WTC11 (cell line): ENCODE results near the gene SPZ1. TPM values are rescaled to one million over a fixed set of nuclear protein-coding genes. Genes with fewer than 3 reads are reported as not detected.

Source experiments
- ATAC-seq: fragments of 200-7000 bp; cut with Tn5 transposase; 2 replicates; pipeline ENCODE4 v1.10.0; 2021; ENCODE audit warnings: mild to moderate bottlenecking, moderate library complexity
- CTCF ChIA-PET: fragments of 300-600 bp; sonication (Branson Sonifier 250); formaldehyde crosslinking; loops from one replicate; lab custom pipeline; 2021; ENCODE audit warnings: antibody characterized with exemption; lab: Charles Lee
- POLR2A ChIA-PET: fragments of 350-600 bp; sonication (Branson Sonifier 250); formaldehyde crosslinking; loops from one replicate; lab custom pipeline; 2021; ENCODE audit warnings: antibody characterized with exemption; lab: Charles Lee
- DNase-seq: peaks from one replicate; pipeline ENCODE4 v3.0.0; 2021; ENCODE audit warnings: low spot score
- H3K27ac Mint-ChIP-seq: 2 replicates; pipeline ENCODE4 v1.8.0; 2021; ENCODE audit warnings: mixed read lengths
- H3K27me3 Mint-ChIP-seq: 2 replicates; pipeline ENCODE4 v1.8.0; 2021; ENCODE audit warnings: low read depth, mild to moderate bottlenecking, moderate library complexity, mixed read lengths
- H3K36me3 Mint-ChIP-seq: 2 replicates; pipeline ENCODE4 v1.8.0; 2021; ENCODE audit warnings: mixed read lengths
- H3K4me1 Mint-ChIP-seq: 2 replicates; pipeline ENCODE4 v1.8.0; 2022; ENCODE audit warnings: mixed read lengths
- H3K4me3 Mint-ChIP-seq: 2 replicates; pipeline ENCODE4 v1.8.0; 2021; ENCODE audit warnings: mild to moderate bottlenecking, moderate library complexity, mixed read lengths
- H3K9me3 Mint-ChIP-seq: 2 replicates; pipeline ENCODE4 v1.8.0; 2021; ENCODE audit warnings: mixed read lengths
- CREB1 ChIP-seq: sonication (generic); formaldehyde crosslinking; IDR thresholded peaks from 2 replicates; pipeline ENCODE4 v1.8.0; 2023; ENCODE audit warnings: mild to moderate bottlenecking, missing genetic modification reagents
- GABPB1 ChIP-seq: sonication (generic); formaldehyde crosslinking; IDR thresholded peaks from 2 replicates; pipeline ENCODE4 v1.8.1; 2023; ENCODE audit warnings: mild to moderate bottlenecking, missing genetic modification reagents
- HMGA2 ChIP-seq: fragments of 250-450 bp; sonication (Bioruptor Pico); IDR thresholded peaks from 2 replicates; pipeline ENCODE4 v1.4.0; 2021; ENCODE audit warnings: mild to moderate bottlenecking, moderate library complexity
- SOX15 ChIP-seq: fragments of 250-450 bp; sonication (Bioruptor Pico); IDR thresholded peaks from 2 replicates; pipeline ENCODE4 v1.9.0; 2021; ENCODE audit warnings: mild to moderate bottlenecking
- ZNF219 ChIP-seq: sonication (generic); formaldehyde crosslinking; IDR thresholded peaks from 2 replicates; pipeline ENCODE4 v1.8.0; 2023; ENCODE audit warnings: missing genetic modification reagents, mild to moderate bottlenecking, borderline replicate concordance
- total RNA-seq: library from RNA; stranded (reverse); gene quantifications from 3 replicates; pipeline ENCODE4 v1.2.3, GENCODE V29; 2021
- TF ChIP-seq, protein P1 (sequence below): sonication (generic); formaldehyde crosslinking; IDR thresholded peaks from 2 replicates; pipeline ENCODE4 v1.8.1; 2023; ENCODE audit warnings: mild to moderate bottlenecking, missing genetic modification reagents, borderline replicate concordance
- TF ChIP-seq, protein P2 (sequence below): sonication (generic); formaldehyde crosslinking; IDR thresholded peaks from 2 replicates; pipeline ENCODE4 v1.8.0; 2022; ENCODE audit warnings: mild to moderate bottlenecking, missing genetic modification reagents
- TF ChIP-seq, protein P3 (sequence below): sonication (generic); formaldehyde crosslinking; IDR thresholded peaks from 2 replicates; pipeline ENCODE4 v1.8.1; 2022; ENCODE audit warnings: mild to moderate bottlenecking, missing genetic modification reagents, moderate library complexity, borderline replicate concordance
- TF ChIP-seq, protein P4 (sequence below): sonication (generic); formaldehyde crosslinking; IDR thresholded peaks from 2 replicates; pipeline ENCODE4 v1.8.1; 2023; ENCODE audit warnings: mild to moderate bottlenecking, missing genetic modification reagents, moderate library complexity

SPZ1 gene
- total RNA-seq, 1 experiment from 2014 or later, result not detected

DNA sequence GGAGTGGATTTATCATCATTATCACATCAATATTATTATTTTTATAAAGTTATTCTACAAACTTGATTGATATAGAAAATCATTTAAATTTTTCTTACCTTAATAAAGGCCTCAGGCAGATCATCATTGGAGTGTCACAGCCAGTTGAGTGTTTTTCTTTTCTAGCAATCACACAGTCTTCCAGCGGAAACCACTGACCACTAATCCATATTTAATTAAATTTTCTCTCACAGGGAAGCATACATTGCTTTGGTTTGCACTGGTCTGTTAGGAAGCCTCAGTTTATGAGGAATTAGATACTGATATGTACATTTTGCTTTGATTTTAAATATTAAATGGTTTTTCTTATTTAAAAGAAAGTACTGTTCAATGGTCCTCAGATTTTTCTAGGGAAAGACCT lies 6.7 kb downstream of the SPZ1 start (continued):
- TF ChIP-seq, protein P1, sequence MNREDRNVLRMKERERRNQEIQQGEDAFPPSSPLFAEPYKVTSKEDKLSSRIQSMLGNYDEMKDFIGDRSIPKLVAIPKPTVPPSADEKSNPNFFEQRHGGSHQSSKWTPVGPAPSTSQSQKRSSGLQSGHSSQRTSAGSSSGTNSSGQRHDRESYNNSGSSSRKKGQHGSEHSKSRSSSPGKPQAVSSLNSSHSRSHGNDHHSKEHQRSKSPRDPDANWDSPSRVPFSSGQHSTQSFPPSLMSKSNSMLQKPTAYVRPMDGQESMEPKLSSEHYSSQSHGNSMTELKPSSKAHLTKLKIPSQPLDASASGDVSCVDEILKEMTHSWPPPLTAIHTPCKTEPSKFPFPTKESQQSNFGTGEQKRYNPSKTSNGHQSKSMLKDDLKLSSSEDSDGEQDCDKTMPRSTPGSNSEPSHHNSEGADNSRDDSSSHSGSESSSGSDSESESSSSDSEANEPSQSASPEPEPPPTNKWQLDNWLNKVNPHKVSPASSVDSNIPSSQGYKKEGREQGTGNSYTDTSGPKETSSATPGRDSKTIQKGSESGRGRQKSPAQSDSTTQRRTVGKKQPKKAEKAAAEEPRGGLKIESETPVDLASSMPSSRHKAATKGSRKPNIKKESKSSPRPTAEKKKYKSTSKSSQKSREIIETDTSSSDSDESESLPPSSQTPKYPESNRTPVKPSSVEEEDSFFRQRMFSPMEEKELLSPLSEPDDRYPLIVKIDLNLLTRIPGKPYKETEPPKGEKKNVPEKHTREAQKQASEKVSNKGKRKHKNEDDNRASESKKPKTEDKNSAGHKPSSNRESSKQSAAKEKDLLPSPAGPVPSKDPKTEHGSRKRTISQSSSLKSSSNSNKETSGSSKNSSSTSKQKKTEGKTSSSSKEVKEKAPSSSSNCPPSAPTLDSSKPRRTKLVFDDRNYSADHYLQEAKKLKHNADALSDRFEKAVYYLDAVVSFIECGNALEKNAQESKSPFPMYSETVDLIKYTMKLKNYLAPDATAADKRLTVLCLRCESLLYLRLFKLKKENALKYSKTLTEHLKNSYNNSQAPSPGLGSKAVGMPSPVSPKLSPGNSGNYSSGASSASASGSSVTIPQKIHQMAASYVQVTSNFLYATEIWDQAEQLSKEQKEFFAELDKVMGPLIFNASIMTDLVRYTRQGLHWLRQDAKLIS (CRISPR knock-in tag), result no peak
- TF ChIP-seq, protein P2, sequence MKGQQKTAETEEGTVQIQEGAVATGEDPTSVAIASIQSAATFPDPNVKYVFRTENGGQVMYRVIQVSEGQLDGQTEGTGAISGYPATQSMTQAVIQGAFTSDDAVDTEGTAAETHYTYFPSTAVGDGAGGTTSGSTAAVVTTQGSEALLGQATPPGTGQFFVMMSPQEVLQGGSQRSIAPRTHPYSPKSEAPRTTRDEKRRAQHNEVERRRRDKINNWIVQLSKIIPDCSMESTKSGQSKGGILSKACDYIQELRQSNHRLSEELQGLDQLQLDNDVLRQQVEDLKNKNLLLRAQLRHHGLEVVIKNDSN (CRISPR knock-in tag), result no peak
- TF ChIP-seq, protein P3, sequence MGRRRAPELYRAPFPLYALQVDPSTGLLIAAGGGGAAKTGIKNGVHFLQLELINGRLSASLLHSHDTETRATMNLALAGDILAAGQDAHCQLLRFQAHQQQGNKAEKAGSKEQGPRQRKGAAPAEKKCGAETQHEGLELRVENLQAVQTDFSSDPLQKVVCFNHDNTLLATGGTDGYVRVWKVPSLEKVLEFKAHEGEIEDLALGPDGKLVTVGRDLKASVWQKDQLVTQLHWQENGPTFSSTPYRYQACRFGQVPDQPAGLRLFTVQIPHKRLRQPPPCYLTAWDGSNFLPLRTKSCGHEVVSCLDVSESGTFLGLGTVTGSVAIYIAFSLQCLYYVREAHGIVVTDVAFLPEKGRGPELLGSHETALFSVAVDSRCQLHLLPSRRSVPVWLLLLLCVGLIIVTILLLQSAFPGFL (CRISPR knock-in tag), result no peak

DNA sequence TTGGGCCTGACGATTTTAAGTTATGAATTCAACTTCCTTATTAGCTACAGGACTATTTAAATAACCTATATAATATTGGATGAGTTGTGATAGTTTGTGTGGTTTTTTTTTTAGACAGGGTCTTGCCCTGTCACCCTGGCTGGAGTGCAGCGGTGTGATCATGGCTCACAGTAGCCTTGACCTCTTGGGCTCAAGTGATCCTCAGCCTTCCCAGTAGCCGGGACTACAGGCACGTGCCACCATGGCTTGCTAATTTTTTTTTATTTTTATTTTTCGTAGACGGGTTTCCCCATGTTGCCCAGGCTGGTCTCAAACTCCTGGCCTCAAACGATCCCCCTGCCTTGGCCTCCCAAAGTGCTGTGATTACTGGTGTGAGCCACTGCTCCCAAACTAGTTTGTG lies 17.6 kb downstream of the SPZ1 start:
- POLR2A ChIA-PET, result no interaction called here
- no peak for ATAC-seq

DNA sequence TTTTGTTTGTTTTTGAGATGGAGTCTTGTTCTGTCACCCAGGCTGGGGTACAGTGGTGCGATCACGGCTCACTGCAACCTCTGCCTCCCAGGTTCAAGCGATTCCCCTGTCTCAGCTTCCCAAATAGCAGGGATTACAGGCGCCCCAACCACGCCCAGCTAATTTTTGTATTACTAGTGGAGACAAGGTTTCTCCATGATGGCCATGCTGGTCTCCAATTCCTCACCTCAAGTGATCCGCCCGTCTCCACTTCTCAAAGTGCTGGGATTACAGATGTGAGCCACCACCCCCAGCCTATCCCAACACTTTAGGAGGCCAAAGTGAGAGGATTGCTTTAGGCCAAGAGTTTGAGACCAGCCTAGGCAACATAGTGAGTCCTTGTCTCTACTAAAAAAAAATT lies 19.3 kb downstream of the SPZ1 start:
- CTCF ChIA-PET, result no interaction called here

More for the DNA sequence above, 17.6 kb downstream of the SPZ1 start:
- no peak for TF ChIP-seq SOX15 (CRISPR knock-in tag)
- no peak for DNase-seq
- H3K4me1 Mint-ChIP-seq, result no peaks in the 10 kb centered on the region
- no peak overlapping the region for H3K27ac Mint-ChIP-seq
- H3K9me3 Mint-ChIP-seq, result no peaks in the 10 kb centered on the region
- CTCF ChIA-PET, result no interaction called here
- H3K27me3 Mint-ChIP-seq, result no peaks in the 10 kb centered on the region
- H3K36me3 Mint-ChIP-seq, result no peaks in the 10 kb centered on the region
- H3K4me3 Mint-ChIP-seq, result no peak overlapping the region

More for the DNA sequence above, 19.3 kb downstream of the SPZ1 start:
- no peak for TF ChIP-seq ZNF219
- no peak for TF ChIP-seq CREB1 (CRISPR knock-in tag)
- TF ChIP-seq, protein P1 (CRISPR knock-in tag), result no peak
- TF ChIP-seq GABPB1 (CRISPR knock-in tag), result no peak
- TF ChIP-seq, protein P4, sequence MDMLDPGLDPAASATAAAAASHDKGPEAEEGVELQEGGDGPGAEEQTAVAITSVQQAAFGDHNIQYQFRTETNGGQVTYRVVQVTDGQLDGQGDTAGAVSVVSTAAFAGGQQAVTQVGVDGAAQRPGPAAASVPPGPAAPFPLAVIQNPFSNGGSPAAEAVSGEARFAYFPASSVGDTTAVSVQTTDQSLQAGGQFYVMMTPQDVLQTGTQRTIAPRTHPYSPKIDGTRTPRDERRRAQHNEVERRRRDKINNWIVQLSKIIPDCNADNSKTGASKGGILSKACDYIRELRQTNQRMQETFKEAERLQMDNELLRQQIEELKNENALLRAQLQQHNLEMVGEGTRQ (CRISPR knock-in tag), result no peak
- TF ChIP-seq HMGA2 (CRISPR knock-in tag), result no peak
- H3K36me3 Mint-ChIP-seq, result no peaks in the 10 kb centered on the region
- no peaks in the 10 kb centered on the region for H3K27me3 Mint-ChIP-seq
- POLR2A ChIA-PET, result no interaction called here
- DNase-seq, result no peak
- H3K4me3 Mint-ChIP-seq, result no peak overlapping the region
- ATAC-seq, result no peak
- no peaks in the 10 kb centered on the region for H3K9me3 Mint-ChIP-seq
- H3K4me1 Mint-ChIP-seq, result no peaks in the 10 kb centered on the region
- H3K27ac Mint-ChIP-seq, result no peak overlapping the region
